HG03045 (cell line): Measurements from ENCODE around the gene LRTM2.

ENCODE experiments used
- ATAC-seq: cut with Tn5 transposase; IDR thresholded peaks from one replicate; pipeline ENCODE4 v1.9.1; 2021; ENCODE audit warnings: mild to moderate bottlenecking, moderate library complexity; ENCODE audit not compliant: unreplicated experiment

The LRTM2 gene

DNA sequence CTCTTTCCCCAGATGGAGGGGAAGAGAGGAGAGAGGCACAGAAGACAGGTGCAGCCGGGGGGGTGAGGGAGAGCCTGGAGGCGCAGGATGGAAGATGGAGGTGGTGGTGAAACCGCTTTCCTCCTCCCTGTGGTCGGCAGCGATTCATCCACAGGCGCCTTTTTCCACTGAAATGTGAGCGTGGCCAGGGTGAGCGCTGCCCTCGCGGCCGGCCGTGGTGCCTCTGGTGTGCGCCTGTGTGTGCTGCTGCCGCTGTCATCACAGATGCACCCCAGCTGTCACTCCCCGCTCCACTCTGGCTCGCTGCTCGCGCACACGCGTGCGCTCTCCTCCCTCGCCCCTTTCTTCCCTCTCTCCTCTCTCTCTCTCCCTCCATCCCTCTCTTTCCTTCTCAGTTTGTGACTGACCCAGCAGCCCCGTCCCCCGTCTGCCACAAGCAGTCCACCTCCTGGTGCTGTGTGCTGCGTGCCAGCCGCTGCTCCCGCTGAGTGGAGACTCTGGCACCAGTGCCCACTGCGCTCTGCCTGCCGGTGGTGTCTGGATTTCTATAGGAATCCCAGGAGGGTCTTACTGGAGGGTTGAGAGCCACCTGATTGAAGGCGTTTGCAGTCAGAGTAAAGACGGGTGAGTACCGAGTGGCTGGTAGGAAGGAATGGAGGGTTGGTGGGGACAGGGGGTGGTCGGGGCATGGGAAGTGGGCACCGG, at the start of gene LRTM2:
TSS of gene LRTM2 (plus strand) at position 375 of the 705 bp plus-strand sequence. CDS start 7,584 bp downstream, outside the sequence.
- no peak for ATAC-seq

DNA sequence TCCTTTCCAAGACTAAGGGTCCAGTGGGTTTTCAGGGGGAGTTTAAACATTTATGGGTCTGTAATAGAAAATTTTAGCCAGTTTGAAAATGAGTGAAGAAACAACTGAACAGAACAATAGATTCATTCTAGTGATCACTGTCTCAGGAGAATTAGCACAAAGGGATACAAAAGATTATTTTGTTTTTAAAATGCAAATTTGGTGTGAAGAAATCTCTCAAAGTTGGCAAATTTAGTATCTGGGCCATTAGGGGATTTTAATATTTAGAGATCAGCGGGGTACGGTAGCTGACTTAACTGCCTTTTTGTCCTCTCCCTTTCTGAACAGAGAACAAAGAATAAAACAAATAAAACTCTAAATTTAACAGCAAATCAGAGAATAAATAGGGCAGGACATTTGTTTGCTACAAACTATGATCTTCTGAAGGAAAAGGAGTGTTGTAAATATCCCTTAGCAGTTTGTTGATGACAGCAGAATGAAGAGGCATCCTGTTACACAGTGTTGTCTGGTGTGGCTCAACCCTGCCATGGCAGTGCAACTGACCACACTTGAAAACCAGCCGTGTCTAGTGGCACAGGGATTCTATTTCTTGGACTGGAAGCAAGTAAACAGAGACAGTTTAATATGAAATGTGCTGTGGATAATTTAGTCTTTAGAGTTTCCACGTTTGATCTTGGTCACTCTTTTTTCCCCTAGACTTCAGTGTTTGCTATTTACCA, 46.3 kb upstream of the LRTM2 start:
- no peak for ATAC-seq

DNA sequence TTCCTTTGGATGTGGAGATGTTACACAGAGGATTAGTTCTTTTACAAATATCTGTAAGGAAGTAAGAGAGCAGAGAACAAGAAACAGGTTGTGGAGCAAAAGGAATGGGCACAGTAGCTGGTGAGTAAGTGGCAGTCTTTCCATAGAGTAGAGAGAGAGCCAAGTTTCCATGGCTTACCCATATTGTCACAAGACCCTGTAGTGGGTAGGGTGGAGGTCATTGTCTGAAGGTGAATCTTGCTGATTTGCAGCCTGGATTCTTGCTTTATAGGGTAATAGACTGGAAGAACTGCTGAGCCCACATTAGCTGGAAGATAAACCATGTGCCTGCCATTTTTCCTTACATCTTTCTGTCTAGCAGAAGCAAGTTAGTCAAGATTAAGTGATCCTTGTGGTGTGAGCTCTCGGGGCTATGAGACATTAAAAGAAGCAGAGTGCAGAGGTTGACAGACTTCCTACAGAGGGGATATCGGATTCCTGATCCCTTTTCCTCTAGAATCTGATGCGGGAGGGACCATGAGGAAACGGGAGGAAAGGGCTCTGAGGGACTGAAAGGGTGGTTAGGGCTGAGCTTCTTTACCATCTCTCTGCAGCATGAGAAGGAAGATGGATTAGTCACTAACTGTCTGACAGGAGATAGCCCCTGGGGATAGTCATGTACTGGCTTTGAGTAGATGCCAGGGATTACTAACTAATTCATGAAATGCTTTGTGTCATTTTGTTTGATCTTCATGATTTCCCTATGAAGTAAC, 44.0 kb upstream of the LRTM2 start:
- no peak for ATAC-seq

DNA sequence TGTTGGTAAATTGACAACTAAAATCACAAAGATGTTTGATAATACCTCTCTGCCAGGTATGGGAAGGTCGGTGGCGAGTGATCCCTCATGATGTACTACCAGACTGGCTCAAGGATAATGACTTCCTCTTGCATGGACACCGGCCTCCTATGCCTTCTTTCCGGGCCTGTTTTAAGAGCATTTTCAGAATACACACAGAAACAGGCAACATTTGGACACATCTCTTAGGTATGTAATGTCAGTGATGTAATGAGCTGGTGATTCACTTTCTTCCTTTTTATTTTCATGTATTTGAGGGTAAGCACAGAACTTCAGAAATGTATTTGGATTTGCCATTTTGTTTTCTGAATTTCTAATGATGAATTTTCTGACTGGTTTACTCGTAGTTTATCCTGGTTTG, 42.6 kb upstream of the LRTM2 start:
- ATAC-seq, result no peak

DNA sequence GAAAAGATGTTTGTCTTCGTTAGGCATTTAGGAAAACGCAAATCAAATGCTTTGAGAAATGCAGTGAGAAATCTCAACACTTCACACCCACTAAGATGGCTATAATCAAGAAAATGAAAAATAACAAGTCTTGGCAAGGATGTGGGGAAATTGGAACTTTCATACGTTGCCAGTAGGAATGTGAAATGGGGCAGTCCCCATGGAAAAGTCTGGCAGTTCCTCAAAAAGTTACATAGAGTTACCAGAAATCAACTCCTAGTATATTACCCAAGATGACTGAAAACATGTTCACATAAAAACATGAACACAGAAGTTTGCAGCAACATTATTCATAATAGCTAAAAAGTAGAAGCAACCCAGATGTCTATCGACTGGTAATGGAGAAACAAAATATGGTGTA, 41.5 kb upstream of the LRTM2 start:
- ATAC-seq, result no peak

DNA sequence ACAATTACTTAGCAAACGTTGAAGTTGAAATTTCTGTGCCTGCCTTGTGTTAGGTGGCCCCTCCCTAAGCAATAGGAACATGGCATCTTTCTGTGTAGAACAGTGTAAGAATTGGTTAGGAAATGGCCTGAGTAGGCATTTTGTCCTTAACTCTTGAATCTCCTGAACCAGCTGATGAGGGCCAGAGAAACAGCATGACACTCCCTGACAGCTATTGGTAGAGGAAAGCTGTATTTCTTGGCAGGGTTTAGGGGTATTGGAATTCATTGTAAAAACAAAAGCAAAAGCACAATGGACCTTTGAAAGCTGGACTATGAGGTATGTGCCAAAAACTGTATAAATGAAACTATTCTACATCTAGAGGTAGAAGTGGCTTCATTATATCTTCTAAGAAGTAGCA, 40.6 kb upstream of the LRTM2 start:
- no peak for ATAC-seq

DNA sequence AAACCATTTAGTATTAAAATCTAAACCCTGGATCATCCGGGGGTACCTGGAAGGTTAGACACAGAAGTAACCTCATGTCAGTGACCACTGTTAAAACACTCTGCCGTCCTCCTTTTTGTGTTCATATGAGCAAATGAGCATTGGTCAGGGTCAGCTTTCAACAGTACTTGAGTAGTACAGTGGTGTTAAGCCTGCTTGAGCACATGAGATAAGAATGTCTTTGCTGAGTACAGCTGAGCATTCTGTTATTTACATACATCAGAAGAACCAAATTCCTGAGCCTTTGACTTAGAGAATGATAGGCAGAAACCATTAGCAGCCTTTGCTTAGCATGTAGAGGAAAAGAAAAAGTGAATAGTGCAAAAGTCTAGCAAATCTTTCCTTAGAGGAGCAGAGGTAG, 38.6 kb upstream of the LRTM2 start:
- no peak for ATAC-seq

DNA sequence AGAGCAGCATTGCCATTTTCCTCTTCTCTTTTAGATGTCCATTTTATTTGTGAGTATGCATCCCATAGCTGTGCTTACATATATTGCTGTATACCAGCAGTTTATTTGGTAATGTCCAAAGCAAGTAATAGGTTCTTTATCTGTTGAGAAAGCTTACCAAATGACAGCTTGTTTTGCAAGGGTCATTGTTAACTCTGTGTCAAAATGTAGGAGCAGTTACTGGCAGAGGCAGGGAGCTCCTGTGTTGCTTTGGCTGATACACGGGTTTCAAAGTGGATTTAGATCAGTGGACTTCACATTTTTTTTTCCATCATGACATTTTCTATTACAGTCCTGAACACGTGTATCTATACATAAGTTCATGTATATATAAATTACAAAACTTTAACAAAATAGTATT, 38.1 kb upstream of the LRTM2 start:
- ATAC-seq, result no peak

DNA sequence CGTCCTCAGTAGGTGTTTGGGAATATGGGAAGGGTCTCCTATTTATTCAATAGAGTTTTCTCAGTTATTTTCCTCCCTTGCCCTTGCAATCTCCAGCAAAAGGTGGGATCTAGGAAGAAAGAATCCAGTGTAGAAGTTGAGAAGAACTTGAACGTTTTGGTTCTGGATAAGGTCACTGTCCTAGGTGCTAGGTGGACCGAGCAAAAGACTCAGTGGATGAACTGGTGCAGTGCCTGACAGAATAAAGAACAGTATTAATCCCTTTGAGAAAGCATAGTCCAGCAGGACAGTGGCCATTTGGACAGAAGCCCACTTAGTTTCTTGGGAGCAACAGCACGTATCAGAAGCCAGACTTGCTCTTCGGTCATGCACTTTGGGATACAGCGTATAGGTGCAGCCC, 32.7 kb upstream of the LRTM2 start:
- ATAC-seq, result no peak

DNA sequence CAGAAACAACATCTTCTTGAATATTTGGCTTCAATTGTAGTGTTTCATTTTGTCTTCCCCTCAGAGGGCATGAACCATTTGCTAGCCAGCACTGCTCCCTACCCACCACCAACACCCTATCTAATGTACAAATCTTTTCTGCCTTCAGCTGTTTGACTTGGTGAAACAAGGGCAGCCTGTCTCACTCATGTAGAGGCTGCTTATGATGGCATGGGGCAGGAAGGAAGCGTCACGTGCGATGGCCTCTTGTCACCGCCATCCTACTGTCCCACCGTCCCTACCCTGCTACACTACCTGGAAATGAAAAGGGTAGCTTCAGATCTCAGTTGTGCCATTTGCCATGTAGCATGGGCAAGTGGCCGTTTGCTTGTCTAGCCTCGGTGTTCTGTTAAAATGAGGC, 29.9 kb upstream of the LRTM2 start:
- no peak for ATAC-seq

DNA sequence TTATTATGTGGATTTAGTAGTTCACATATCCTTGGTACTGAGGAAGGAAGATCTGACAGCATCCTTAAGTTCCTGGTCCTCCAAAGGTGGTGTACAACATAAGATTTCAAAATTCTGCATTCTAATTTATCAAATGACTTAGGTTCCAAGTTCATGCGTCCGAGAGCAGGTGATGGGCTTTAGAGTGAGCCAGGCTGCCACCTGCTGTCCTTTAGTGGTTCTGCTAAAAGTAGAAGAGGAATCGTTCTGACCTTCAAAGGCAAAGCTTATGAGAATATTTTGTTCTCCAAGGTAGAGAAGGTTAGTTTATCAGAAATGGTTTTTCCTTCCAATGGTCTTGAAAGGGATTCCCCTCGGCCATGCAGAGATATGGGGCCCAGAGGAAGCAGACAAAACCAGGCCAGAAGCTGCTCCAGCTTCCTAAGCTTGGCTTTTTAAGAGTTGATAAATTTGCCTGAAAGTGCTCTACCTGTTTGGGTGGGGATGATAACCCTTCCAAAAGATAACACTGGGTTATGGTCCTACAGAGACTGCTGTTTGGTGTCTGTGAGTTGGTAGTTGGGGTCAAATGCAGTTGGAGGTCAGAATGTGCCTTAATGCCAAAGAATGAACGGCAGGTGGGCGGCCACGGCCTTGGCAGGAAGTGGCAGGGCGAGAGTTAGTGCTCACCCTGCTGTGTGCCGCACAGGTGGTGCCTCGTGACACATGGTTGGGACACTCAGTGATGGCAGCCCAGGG, 29.1 kb upstream of the LRTM2 start:
- ATAC-seq, result no peak

DNA sequence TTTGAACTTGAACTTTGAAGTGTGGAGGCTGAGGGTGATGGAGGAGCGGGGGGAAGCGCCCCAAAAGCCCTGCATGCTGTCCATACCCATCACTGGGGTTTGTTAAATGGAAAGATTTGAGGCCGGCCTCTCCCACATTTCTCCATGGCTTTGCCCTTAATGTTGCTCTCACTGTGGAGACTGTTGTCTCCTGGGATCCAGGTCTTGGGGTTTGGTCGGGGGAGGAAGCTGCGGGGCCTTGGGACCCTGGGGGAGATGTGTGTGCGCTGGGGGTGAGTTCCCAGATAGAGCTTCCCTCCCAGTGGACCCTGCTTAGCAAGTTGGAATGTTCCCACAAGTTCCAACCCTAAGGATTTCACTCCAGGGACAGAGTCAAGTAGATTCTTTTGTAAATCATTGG, 28.0 kb upstream of the LRTM2 start:
- no peak for ATAC-seq

DNA sequence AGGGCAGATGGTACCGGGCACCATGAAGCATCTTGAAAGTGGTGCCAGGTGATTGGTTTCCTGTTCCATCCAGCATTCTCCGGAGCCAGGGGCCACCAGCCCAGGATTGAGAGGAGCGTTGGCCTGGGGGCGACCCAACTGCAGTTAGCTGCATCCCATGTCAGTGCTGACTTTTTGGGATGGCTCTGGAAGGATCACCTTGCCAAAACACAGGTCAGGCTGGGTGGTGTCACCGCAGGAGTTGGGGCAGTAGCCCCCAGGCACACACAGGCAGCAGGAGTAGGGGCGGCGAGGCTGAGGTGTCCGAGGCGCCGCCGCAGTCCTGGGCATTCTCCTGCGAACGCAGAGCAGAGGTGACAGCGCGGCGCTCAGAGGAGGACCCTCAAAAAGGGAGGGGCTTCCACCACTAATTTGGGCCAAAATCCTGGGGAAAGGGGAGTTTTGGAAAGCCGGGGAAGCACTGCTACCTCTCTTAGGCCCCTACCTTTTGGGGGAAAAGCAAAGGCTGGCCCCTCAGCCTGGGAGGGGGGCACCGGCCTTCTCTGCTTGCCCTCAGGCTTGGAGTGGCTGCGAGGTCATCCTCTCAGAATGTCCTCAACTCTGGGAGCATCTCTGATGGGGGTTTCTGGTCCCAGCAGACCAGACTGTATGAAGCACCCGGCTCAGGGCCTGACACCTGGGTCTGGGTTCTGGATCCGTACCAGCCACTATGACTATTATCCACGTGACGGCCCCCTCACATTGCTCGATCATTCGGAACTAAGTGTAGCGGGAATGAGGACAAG, 26.7 kb upstream of the LRTM2 start:
- no peak for ATAC-seq

DNA sequence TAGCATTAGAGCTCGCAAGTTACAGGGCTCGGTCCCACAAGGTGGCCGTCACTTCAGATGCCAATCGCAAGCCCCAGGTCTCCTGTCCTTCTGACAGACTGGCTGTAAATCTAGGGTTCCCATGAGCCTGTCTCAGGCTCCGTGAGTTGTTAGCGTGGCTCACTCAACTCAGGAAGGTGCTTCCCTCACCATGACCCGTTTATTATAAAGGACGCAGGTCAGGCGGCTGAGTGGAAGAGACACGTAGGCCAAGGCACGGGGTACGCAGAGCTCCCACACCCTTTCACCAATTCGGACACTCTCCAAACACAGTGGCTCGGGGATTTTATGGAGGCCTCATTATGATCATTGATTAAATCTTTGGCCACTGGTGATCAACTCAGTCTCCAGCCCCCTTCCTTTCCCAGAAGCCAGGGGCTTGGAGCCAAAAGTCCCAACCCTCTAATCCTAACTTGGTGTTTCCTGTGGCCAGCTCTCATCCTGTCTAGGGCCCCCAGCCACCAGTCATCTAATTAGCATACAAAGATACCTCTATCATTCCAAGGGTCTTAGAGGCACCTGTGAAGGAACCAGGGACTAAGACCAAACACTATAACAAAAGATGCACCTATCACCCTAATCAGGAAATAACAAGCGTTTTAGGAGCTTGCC, 25.8 kb upstream of the LRTM2 start:
- no peak for ATAC-seq

DNA sequence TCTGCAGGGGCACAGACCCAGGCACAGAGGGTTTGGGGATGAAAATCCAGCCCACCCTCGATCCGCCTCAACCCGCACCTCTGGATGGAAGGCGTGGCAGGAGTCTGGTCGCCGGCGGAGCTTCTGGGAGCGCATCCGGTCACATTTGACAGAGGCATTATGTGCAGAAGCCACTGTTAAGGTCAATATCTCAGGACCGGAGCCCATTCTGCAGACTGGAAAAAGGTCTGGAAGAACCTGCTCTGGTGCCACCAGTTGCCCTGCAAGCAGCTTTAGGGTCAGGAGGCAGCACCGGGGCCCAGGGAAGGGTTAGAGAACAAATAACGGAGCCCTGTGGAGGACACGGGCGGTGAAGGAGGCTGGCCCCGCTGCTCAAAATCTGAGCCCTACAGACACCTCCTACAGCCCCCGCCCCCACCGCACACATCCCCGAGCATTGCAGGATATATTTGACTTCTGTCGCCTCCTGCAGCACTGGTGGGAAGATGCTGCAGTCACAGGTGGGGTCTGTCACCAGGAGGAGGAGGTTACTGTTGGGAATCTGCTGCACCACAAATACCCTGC, 25.1 kb upstream of the LRTM2 start:
- no peak for ATAC-seq

DNA sequence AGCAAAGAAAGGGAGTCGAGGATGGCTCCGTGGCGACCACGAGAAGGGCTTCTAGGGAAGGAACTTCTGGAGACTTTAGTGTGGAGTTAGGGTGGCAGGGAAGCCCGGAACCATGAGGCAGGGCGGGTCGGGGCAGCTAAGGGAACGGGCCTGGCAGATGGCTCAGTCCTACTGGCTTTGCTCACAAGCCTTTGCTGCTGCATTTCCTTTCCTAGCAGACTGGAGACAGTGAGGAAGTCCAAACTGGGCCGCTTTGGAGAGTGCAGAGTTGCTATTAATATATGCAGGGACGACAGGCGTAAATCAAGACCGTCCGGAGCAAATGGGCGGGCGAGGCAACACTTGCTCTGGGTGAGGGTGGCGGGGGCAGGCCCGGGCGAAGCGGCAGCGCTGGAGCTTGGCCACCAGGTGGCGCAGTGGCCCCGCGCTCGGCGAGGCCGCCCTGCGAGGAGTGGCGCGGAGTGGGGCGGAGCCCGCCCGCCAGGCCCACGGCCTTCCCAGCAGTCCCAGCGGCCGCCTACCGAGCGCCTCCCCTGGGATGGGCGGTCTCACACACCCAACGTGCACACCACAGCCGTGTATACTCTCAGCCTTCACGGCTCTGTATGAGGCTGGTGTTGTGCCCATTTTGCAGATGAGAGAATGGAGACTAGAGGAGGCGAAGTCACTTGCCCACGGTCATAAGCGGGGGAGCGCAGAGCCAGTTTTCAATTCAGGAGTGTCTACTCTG, 24.4 kb upstream of the LRTM2 start:
- peak; percentile 87 for ATAC-seq

DNA sequence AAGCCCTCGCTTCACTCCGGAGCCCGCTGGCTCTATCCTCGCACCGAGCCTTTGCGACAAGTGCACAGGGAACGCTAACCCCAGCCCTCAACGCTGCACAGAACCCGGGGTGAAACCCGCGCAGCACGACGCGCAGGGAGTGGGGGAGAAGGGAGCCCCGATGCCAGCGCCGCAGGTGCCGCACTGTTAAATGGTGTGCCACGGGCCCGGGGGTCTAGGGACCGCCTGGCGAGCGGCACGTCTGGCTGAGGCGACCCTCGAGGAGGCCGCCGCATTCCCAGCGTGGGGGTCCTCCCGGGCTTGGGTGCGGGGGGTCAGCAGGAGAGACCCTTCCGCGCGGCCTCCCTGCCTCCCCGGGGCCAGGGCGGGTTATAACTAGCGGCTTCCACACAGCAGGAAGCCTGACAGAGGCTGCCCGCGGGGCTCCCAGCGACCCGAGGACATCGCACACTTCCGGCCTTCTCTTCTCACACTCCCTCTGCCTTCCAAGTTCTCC, 23.8 kb upstream of the LRTM2 start:
- ATAC-seq, result peak; percentile 18

DNA sequence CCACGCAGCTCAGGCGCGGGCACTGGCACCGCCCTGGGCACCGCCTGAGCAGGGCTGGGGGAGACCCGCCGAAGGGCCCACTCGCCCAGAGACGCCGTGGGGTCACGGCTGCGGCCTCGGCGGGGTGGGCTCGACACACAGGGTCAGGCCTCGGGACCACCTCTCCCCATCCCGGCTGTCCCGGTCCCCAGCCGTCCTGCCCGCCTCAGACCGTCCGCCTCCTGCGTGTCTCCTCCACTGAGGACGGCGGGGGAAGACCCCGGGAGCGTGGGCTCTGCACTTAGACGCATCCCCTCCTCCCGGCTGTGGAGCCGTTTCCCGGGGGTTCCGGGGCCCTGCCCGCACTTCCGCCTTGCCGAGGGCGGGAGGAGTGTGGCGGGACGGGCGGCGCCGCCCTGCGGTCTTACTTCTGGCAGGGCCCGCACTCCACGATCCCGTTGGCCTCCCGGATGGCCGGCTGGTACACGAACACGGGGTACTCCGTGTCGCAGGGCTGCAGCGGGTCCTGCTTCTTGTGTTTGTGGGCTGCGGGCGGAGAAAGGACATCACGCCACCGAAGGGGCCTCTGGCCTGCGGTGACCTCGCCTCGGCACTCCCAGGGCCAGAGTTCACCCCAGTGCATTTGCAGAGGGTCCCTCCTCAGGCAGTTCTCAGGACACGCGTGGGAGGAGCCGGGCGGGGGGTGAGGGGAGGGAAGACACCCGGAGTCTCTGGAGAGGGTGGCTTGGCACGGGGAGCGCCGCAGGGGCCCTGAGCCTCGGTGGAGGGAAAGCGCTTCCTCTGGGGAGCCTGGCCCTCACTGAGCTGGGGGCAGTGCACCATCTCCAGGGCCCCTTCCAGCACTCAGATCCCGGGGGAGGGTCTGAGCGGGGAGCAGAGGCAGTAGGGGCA, 23.1 kb upstream of the LRTM2 start:
- peak; percentile 25 for ATAC-seq
